KMS-11 (cell line): Measurements from ENCODE around the gene CMTM6.

Experiments
- H2AFZ ChIP-seq: fragments of 200-600 bp; sonication (generic); 2 replicates; pipeline ENCODE4 v1.6.1; 2016; ENCODE audit warnings: antibody characterized with exemption, mixed run types, low read depth
- H3K27ac ChIP-seq: fragments of 200-600 bp; sonication (generic); 2 replicates; pipeline ENCODE4 v1.6.1; 2016; ENCODE audit warnings: mild to moderate bottlenecking, mixed run types
- H3K27me3 ChIP-seq: fragments of 200-600 bp; sonication (generic); 2 replicates; pipeline ENCODE4 v1.6.1; 2017; ENCODE audit warnings: mild to moderate bottlenecking, low read depth, mixed run types, moderate library complexity; ENCODE audit not compliant: insufficient read depth
- H3K36me3 ChIP-seq: fragments of 200-600 bp; sonication (generic); 2 replicates; pipeline ENCODE4 v1.6.1; 2017; ENCODE audit warnings: mild to moderate bottlenecking, mixed run types; ENCODE audit not compliant: insufficient read depth
- H3K4me1 ChIP-seq: fragments of 200-600 bp; sonication (generic); 2 replicates; pipeline ENCODE4 v1.6.1; 2016; ENCODE audit warnings: mild to moderate bottlenecking, low read depth, mixed run types; ENCODE audit not compliant: poor library complexity, severe bottlenecking
- H3K4me2 ChIP-seq: fragments of 200-600 bp; sonication (generic); 2 replicates; pipeline ENCODE4 v1.7.0; 2016; ENCODE audit warnings: mild to moderate bottlenecking, mixed run types
- H3K4me3 ChIP-seq: fragments of 200-600 bp; sonication (generic); IDR thresholded peaks from 2 replicates; pipeline ENCODE4 v1.6.1; 2017; ENCODE audit warnings: low read depth, low read length, mixed read lengths; ENCODE audit not compliant: insufficient read depth
- H3K79me2 ChIP-seq: fragments of 200-600 bp; sonication (generic); 2 replicates; pipeline ENCODE4 v1.6.1; 2016; ENCODE audit warnings: low read depth, mixed run types; ENCODE audit not compliant: insufficient read depth
- H3K9ac ChIP-seq: fragments of 200-600 bp; sonication (generic); 2 replicates; pipeline ENCODE4 v1.6.1; 2016; ENCODE audit warnings: mild to moderate bottlenecking, mixed run types
- H4K20me1 ChIP-seq: fragments of 200-600 bp; sonication (generic); 2 replicates; pipeline ENCODE4 v1.6.1; 2016; ENCODE audit warnings: mild to moderate bottlenecking, mixed run types; ENCODE audit not compliant: insufficient read depth
- TF ChIP-seq, protein P1 (sequence below): fragments of 200-600 bp; sonication (generic); conservative IDR thresholded peaks from 2 replicates; pipeline ENCODE4 v1.6.1; 2017; ENCODE audit warnings: low read depth, mild to moderate bottlenecking, antibody characterized with exemption, low read length, moderate library complexity, mixed read lengths

Gene CMTM6

DNA sequence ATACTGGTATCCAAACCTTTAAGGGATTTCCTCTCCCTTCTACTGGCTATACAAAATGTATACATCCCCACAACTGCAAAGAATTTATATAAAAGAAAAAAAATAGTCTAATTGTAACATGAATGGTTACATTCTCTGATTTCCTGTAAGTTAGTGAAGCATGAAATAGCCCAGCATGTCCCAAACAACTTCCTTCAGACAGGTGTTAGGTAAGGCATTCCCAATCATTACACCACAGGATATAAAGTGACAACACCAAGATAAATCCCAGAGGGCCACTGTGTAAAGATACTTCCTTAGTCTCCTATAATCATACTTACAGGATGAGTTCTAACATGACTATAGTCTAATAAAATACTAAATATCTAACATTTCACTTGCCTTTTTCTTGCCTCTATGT is 7.6 kb downstream of the CMTM6 start:
- no peaks in the 10 kb centered on the region for H4K20me1 ChIP-seq
- no peak overlapping the region for H2AFZ ChIP-seq
- TF ChIP-seq, protein P1, sequence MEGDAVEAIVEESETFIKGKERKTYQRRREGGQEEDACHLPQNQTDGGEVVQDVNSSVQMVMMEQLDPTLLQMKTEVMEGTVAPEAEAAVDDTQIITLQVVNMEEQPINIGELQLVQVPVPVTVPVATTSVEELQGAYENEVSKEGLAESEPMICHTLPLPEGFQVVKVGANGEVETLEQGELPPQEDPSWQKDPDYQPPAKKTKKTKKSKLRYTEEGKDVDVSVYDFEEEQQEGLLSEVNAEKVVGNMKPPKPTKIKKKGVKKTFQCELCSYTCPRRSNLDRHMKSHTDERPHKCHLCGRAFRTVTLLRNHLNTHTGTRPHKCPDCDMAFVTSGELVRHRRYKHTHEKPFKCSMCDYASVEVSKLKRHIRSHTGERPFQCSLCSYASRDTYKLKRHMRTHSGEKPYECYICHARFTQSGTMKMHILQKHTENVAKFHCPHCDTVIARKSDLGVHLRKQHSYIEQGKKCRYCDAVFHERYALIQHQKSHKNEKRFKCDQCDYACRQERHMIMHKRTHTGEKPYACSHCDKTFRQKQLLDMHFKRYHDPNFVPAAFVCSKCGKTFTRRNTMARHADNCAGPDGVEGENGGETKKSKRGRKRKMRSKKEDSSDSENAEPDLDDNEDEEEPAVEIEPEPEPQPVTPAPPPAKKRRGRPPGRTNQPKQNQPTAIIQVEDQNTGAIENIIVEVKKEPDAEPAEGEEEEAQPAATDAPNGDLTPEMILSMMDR = no peak
- no peak overlapping the region for H3K4me2 ChIP-seq
- no peaks in the 10 kb centered on the region for H3K27me3 ChIP-seq
- H3K9ac ChIP-seq = no peak overlapping the region
- peaks cover 35% of the 10 kb centered on the region for H3K4me1 ChIP-seq
- H3K36me3 ChIP-seq = no peaks in the 10 kb centered on the region
- peaks cover 7% of the 10 kb centered on the region; the same call in 1 of the 2 replicates for H3K79me2 ChIP-seq
- no peak overlapping the region for H3K4me3 ChIP-seq
- H3K27ac ChIP-seq = no peak overlapping the region

DNA sequence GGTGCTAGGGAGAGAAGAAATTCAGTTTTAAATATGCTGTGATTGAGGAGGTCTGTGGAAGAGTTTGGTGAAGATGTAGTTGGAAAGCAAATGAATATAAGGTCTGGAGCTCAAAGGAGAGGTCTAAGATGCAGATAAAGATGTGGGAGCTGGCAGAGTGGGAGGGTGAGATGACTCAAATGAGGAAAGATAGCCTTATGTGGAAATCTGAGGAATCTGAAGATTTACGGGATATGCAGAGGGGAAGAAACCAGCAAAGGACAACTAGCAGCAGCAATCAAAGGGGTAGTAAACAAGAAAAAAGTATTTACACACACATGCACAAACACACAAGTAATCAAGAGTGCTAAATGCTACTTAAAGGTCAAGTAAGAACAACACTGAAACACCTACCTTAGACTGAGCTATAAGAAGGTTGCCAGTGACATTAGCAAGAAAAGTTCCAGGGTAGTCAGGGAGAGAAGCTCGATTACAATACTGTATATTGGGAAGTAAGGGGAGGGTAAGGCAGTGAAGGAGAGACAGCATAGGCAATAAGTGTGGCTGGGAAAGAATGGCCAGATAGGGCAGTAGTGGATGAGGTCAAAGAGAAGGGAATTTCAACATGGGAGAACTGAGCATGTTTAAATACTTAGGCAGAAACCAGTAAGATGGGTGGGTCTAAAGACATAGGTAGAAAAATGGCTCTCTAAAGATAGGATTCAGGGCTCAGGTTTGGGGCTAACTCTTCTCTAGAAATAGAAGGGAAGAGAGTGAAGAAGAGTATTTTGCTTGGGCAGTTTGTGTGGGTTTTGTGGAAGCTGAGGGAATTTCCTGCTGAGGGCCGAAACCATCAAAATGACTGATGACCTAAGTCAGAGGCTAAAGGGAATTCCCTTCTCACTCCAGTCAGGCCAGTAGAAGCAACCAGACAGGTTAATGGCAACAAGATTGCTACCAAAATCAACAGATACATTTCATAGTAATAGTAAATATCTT is 8.9 kb downstream of the CMTM6 start:
- Histone ChIP-seq H3K4me3 (no peak overlapping the region), H3K9ac (no peak overlapping the region), H3K27ac (peak overlapping the region; percentile 7; the same call in 1 of the 2 replicates), H3K4me1 (peaks cover 35% of the 10 kb centered on the region), H3K36me3 (no peaks in the 10 kb centered on the region), H3K27me3 (no peaks in the 10 kb centered on the region), H2AFZ (no peak overlapping the region), H3K79me2 (no peaks in the 10 kb centered on the region), H3K4me2 (peak overlapping the region; percentile 42), H4K20me1 (no peaks in the 10 kb centered on the region)
- TF ChIP-seq, protein P1 = no peak

DNA sequence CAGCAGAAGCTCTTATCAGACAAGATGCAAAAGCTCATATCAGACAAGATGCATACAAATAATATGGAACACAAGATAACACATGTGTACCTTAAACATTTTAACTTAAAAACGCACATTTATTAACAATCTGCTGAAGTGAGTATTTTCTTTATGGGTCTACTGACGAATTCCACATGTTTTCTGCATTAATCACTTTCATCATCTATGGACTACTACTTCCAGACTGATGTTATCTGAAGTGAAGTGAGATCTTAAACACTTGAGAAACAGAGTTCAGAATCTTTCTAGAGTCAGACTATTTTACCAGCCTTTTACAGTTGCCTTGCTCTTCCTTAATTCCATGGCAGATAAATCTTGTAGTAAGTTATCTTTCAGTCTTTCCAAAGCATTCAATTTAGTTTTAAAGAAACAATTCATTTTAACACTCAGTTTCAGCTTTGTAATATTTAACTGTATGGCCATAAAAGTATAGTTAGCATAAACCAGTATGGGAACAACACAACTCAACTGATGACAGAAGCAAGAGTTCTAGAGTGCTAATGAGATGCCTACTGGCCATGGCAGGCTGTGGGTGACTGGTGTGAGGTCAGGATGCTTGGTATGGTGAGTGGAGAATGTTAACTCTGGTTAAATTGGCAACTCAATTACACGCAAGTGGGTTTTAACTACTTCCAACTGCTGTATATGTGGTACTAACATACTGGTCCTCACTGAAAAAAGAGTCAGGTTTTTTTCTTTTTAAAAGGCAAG is 9.8 kb downstream of the CMTM6 start:
- H3K27ac ChIP-seq = no peak overlapping the region; the same call in 1 of the 2 replicates
- H2AFZ ChIP-seq = no peak overlapping the region
- H3K79me2 ChIP-seq = no peaks in the 10 kb centered on the region
- no peak overlapping the region for H3K9ac ChIP-seq
- H3K36me3 ChIP-seq = no peaks in the 10 kb centered on the region
- no peaks in the 10 kb centered on the region for H4K20me1 ChIP-seq
- peaks cover 35% of the 10 kb centered on the region for H3K4me1 ChIP-seq
- no peaks in the 10 kb centered on the region for H3K27me3 ChIP-seq
- TF ChIP-seq, protein P1 = no peak
- peak overlapping the region; percentile 42 for H3K4me2 ChIP-seq
- H3K4me3 ChIP-seq = no peak overlapping the region

DNA sequence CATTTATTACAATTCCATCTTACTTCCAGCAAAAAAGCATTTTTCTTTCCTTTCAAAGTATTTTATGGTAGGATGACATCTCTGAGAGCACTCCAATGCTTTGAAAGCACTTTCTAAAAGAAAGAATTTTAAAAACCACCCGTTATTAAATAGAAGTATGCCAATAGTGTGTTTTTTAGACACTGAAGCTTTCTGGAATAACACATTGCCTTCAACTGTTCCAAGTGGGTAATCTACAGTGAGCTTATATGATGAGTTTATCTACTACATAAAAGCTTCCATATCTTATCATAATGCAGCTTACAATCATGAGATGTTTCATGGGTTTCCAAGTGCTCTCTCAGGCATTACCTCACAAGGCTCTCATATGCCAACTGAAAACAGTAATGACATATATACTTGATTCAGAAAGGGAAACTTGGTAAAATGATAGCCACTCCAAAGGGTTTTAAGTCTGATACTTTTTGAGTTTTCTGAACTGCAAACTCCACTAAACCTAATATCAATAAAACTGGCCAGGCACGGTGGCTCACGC is 14.1 kb downstream of the CMTM6 start:
- no peaks in the 10 kb centered on the region for H3K27me3 ChIP-seq
- TF ChIP-seq, protein P1 = no peak
- H3K27ac ChIP-seq = no peak overlapping the region
- H3K36me3 ChIP-seq = no peaks in the 10 kb centered on the region
- H2AFZ ChIP-seq = no peak overlapping the region
- H3K4me2 ChIP-seq = no peak overlapping the region
- H3K79me2 ChIP-seq = no peaks in the 10 kb centered on the region
- H3K9ac ChIP-seq = no peak overlapping the region
- peaks cover 12% of the 10 kb centered on the region for H3K4me1 ChIP-seq
- no peaks in the 10 kb centered on the region for H4K20me1 ChIP-seq
- no peak overlapping the region for H3K4me3 ChIP-seq
